ENCODE measurements around the gene PDRG1. TPM values are rescaled to one million over a fixed set of nuclear protein-coding genes. Genes with fewer than 3 reads are reported as not detected.

The PDRG1 gene
- total and polyA plus RNA-seq, 2 donors (not counting 3 experiments of a cell fraction or from before 2014, with no cell fraction given): 14.6 to 17.0 TPM

GRCh38 chr20:31936420-31936819 is 15.4 kb downstream of the PDRG1 start:
- POLR2A ChIA-PET: no interaction called here
- no peaks in the 10 kb centered on the region for H3K4me1 ChIP-seq (ENCODE audit: control insufficient read depth, extremely low read depth, insufficient read depth, low read length)
- no peak overlapping the region for H3K27ac ChIP-seq (ENCODE audit: insufficient read depth, low read depth, low read length)
- FAIRE-seq (no peak), DNase-seq (ENCODE audit: low read depth, low spot score) (no peak)
- H3K9me3 ChIP-seq (replicated peaks; ENCODE audit: control insufficient read depth, insufficient read depth, low read length): no peaks in the 10 kb centered on the region
- BruUV-seq (replicated peaks): no TSS peak
- intact Hi-C loops (cut with micrococcal nuclease): no loop called here
- no peaks in the 10 kb centered on the region for H3K36me3 ChIP-seq (ENCODE audit: control insufficient read depth in 2 of 2, extremely low read depth in 1 of 2, insufficient read depth in 2 of 2, low read length in 2 of 2)
- no peaks in the 10 kb centered on the region for H3K79me2 ChIP-seq (ENCODE audit: control insufficient read depth, insufficient read depth, low read length)
- H3K9ac ChIP-seq (replicated peaks; ENCODE audit: extremely low read depth, insufficient read depth, low read length): no peak overlapping the region
- H3K4me3 ChIP-seq (replicated peaks in 1 of 3; ENCODE audit: insufficient read depth in 1 of 3, low read depth in 1 of 3, low read length in 3 of 3): no peak overlapping the region
- TF ChIP-seq MAX (IDR thresholded peaks at IDR 0.05; ENCODE audit: insufficient read depth, insufficient read length) (no peak), EZH2 (IDR thresholded peaks at IDR 0.05; ENCODE audit: borderline replicate concordance, low read depth, low read length, severe bottlenecking) (no peak)
- CTCF ChIA-PET: no interaction called here
- no peak overlapping the region for H2AFZ ChIP-seq (ENCODE audit: low read depth, low read length)
- dilution Hi-C loops (cut with MboI; ENCODE audit: extremely low pct_ligation_motif_present, low sequenced_read_pairs): no loop called here
- no peaks in the 10 kb centered on the region for H4K20me1 ChIP-seq (replicated peaks; ENCODE audit: control insufficient read depth, extremely low read depth, insufficient read depth, low read length)
- no peaks in the 10 kb centered on the region for H3K27me3 ChIP-seq (ENCODE audit: control insufficient read depth in 2 of 2, insufficient read depth in 2 of 2, low read length in 2 of 2)
- H3K9me1 ChIP-seq (replicated peaks; ENCODE audit: control insufficient read depth, extremely low read depth, insufficient read depth, low read length): no peaks in the 10 kb centered on the region
- no peak overlapping the region for H3K4me2 ChIP-seq (ENCODE audit: insufficient read depth, low read length)

- DNase-seq (ENCODE audit: low read depth, low spot score) (no peak), FAIRE-seq (no peak)
- no peak overlapping the region for H3K4me2 ChIP-seq (ENCODE audit: insufficient read depth, low read length)
- dilution Hi-C loops (cut with MboI; ENCODE audit: extremely low pct_ligation_motif_present, low sequenced_read_pairs) (no loop called here), intact Hi-C loops (cut with micrococcal nuclease) (no loop called here)
- no peaks in the 10 kb centered on the region for H3K9me3 ChIP-seq (replicated peaks; ENCODE audit: control insufficient read depth, insufficient read depth, low read length)
- BruUV-seq (replicated peaks): no TSS peak
- no peak overlapping the region for H3K9ac ChIP-seq (replicated peaks; ENCODE audit: extremely low read depth, insufficient read depth, low read length)
- no peaks in the 10 kb centered on the region for H3K79me2 ChIP-seq (ENCODE audit: control insufficient read depth, insufficient read depth, low read length)
- no peak for TF ChIP-seq CTCF (IDR thresholded peaks at IDR 0.05; ENCODE audit: extremely low read depth in 1 of 2, insufficient read depth in 1 of 2, low read depth in 1 of 2, low read length in 2 of 2)
- TF ChIP-seq MAX (IDR thresholded peaks at IDR 0.05; ENCODE audit: insufficient read depth, insufficient read length): no peak
- TF ChIP-seq EZH2 (IDR thresholded peaks at IDR 0.05; ENCODE audit: borderline replicate concordance, low read depth, low read length, severe bottlenecking): no peak
- no peak for TF ChIP-seq MYC (IDR thresholded peaks at IDR 0.05; ENCODE audit: low read depth, low read length)
- no peak for TF ChIP-seq POLR2AphosphoS5 (IDR thresholded peaks at IDR 0.05; ENCODE audit: insufficient read depth, low read depth, low read length)
- TF ChIP-seq GATA2 (IDR thresholded peaks at IDR 0.05; ENCODE audit: insufficient read depth, insufficient read length, low read depth, low read length): no peak
- TF ChIP-seq POLR2A (IDR thresholded peaks at IDR 0.05; ENCODE audit: low read depth, low read length): no peak
- no peak for TF ChIP-seq JUN (IDR thresholded peaks at IDR 0.05; ENCODE audit: borderline replicate concordance, insufficient read depth, insufficient read length, low read depth)
- TF ChIP-seq FOS (IDR thresholded peaks at IDR 0.05; ENCODE audit: borderline replicate concordance, insufficient read depth, low read length): no peak
- CTCF ChIA-PET: interaction anchor here (0.6 to 1.0 kb wide), 5 partner anchors 17 to 324 kb away, joined by 3 read pairs; partner anchors contain the start of gene PDRG1
- no peaks in the 10 kb centered on the region for H3K9me1 ChIP-seq (replicated peaks; ENCODE audit: control insufficient read depth, extremely low read depth, insufficient read depth, low read length)
- H4K20me1 ChIP-seq (replicated peaks; ENCODE audit: control insufficient read depth, extremely low read depth, insufficient read depth, low read length): no peaks in the 10 kb centered on the region
- H2AFZ ChIP-seq (ENCODE audit: low read depth, low read length): no peak overlapping the region
- H3K36me3 ChIP-seq (ENCODE audit: control insufficient read depth in 2 of 2, extremely low read depth in 1 of 2, insufficient read depth in 2 of 2, low read length in 2 of 2): no peaks in the 10 kb centered on the region
- peaks cover 0 to 4% of the 10 kb centered on the region in 2 experiments for H3K27me3 ChIP-seq (ENCODE audit: control insufficient read depth in 2 of 2, insufficient read depth in 2 of 2, low read length in 2 of 2)
- H3K4me1 ChIP-seq (ENCODE audit: control insufficient read depth, extremely low read depth, insufficient read depth, low read length): no peaks in the 10 kb centered on the region
- no peak overlapping the region for H3K27ac ChIP-seq (ENCODE audit: insufficient read depth, low read depth, low read length)
- POLR2A ChIA-PET: no interaction called here
- no peak overlapping the region for H3K4me3 ChIP-seq (replicated peaks in 1 of 3; ENCODE audit: insufficient read depth in 1 of 3, low read depth in 1 of 3, low read length in 3 of 3)
Measured at GRCh38 chr20:31934968-31935764, 16.7 kb downstream of the PDRG1 start.
